Activated naive CD4-positive, alpha-beta T cell treated with anti-CD3 and anti-CD28 coated beads, Interleukin-2, amount 50 U/mL, for 24 hours (primary cell): ENCODE results near the gene TNNI2.
A peak's percentile ranks its signal among the peaks of the same experiment; 100 is the strongest.

Experiments used
- H3K27ac Mint-ChIP-seq: one replicate; pipeline ENCODE4 v1.8.0; 2021; ENCODE audit warnings: mild to moderate bottlenecking, mixed read lengths
- H3K27me3 Mint-ChIP-seq: one replicate; pipeline ENCODE4 v1.8.0; 2021; ENCODE audit warnings: mixed read lengths
- H3K36me3 Mint-ChIP-seq: one replicate; pipeline ENCODE4 v1.8.0; 2021; ENCODE audit warnings: mixed read lengths
- H3K4me1 Mint-ChIP-seq: one replicate; pipeline ENCODE4 v1.8.0; 2021; ENCODE audit warnings: mixed read lengths
- H3K4me3 Mint-ChIP-seq: one replicate; pipeline ENCODE4 v1.8.0; 2021; ENCODE audit warnings: mild to moderate bottlenecking, mixed read lengths
- H3K9me3 Mint-ChIP-seq: one replicate; pipeline ENCODE4 v1.8.0; 2021; ENCODE audit warnings: mixed read lengths

Gene TNNI2

DNA sequence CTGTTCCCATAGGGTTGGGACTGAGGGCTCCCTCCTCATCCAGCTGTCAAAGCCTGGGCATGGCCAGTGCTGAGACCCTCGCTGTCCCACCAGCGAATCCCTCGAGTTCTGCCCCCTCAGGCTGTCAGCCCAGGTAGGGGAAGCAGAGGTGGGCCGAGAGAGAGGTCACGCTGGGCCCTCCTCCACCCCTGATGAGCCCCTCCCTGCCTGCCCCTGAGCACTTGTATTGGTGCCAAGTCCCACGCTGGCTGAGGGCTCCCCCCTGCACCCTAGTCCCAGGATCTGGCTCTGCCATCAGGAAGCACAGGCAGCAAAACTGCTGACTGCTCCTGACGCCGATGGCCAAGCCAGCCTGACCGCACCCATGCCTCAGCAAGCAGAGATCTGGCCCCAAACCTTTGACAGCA lies 49.6 kb downstream of the TNNI2 start:
- Mint-ChIP-seq H3K27ac (peak overlapping the region; percentile 56), H3K36me3 (peaks cover 2% of the 10 kb centered on the region), H3K4me3 (peak overlapping the region; percentile 46), H3K9me3 (no peaks in the 10 kb centered on the region), H3K4me1 (peaks cover 24% of the 10 kb centered on the region), H3K27me3 (no peaks in the 10 kb centered on the region)

DNA sequence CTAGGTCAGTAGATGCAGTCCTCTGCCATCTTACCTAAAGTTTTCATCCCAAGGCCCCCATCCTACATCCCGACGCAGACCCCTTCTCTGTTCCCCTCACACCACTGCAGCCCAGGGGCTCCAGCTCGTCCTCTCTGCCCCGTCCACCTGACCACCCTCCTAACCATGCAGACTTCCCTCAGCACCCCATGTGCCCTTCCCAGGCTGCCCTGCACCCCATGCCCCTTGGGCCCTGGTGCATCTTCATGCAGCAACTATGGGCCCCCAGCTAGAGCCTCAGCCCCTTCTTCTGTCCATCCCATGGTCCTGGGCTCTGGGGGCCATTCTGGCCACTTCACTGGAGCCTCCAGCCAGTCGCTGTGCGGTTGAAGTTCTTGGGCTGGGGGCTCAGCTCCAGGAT lies 50.0 kb downstream of the TNNI2 start:
- H3K27ac Mint-ChIP-seq: peak overlapping the region; percentile 56
- peak overlapping the region; percentile 46 for H3K4me3 Mint-ChIP-seq
- peaks cover 2% of the 10 kb centered on the region for H3K36me3 Mint-ChIP-seq
- peaks cover 29% of the 10 kb centered on the region for H3K4me1 Mint-ChIP-seq
- no peaks in the 10 kb centered on the region for H3K9me3 Mint-ChIP-seq
- H3K27me3 Mint-ChIP-seq: no peaks in the 10 kb centered on the region

DNA sequence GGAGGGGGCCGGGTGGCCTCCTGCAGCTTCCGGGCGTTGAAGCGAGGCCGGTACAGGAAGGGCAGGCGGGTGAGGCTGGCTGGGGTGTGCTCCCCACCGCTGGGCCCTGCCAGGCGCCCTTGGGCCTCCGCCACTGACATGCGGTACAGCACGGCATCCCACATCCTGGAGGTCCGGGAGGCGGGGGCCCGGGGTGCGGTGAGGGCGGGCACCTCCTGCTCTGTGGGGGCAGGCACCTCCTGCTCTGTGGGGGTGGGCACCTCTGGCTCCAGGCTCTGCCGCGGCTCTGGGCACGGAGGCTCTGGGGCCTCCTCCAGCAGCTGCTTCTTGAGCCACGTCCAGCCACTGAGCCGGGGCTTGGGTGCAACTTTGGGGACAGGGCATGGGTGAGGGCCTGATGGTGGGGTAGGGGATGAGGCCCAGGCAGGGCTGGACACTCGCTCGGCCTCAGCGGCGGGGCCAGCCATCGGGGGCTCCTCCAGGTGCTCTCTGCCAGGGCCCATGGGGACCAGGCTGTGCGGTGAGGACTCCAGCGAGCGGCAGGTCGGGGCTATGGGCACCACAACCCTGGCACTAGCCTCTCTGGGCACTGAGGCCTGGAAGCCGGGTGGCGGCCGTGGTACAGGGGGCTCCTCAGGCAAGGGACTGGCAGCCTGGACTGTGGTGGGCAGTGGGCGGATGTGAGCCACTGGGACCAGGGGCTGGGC lies 50.6 kb downstream of the TNNI2 start:
- peaks cover 30% of the 10 kb centered on the region for H3K4me1 Mint-ChIP-seq
- H3K36me3 Mint-ChIP-seq: peaks cover 2% of the 10 kb centered on the region
- no peaks in the 10 kb centered on the region for H3K27me3 Mint-ChIP-seq
- peak overlapping the region; percentile 49 for H3K27ac Mint-ChIP-seq
- no peaks in the 10 kb centered on the region for H3K9me3 Mint-ChIP-seq
- H3K4me3 Mint-ChIP-seq: peak overlapping the region; percentile 19

DNA sequence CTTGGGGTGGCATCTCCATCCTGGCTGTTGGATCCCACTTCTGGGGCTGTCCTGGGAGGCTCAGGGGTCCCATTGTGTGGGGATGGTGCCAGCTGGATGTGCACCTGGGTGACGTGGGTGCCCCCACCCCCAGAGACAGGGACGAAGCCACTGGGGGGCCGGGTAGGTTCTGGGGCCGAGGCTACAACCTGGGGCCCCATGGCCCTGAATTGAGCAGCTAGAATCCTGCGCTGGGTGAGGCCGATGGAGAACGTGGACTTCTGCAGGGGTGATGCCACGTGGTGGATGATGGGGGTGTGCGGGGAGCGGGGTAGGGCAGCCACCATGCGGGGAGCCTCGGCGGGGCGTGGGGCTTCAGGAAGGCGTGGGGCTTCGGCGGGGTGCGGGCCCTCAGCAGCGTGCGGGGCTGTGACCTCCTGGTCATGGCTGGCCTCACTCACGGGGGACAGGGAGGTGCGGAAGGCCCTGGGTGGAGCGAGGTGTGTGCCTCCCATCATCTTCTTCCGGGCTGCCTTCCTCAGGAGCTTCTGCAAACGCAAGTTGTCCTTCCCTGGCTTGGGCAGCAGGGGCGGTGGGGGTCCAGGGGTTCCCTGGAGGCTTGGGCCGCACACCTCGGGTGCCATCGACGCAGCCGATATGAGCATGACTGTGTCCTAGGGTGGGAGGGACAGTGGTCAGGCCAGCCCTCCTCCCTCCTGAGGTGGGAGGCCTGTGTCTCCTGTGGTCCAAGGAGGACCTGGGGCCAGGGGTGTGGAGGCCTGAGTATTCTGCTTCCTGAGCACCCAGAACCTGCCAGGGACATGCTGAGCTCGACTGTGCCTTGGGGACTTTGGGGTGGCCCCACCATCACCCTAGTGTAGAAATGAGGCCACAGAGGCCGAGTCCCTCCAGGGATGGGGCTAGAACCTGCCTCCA lies 51.4 kb downstream of the TNNI2 start:
- peaks cover 30% of the 10 kb centered on the region for H3K4me1 Mint-ChIP-seq
- H3K27ac Mint-ChIP-seq: peak overlapping the region; percentile 42
- peak overlapping the region; percentile 45 for H3K4me3 Mint-ChIP-seq

More for the DNA sequence above, 51.4 kb downstream of the TNNI2 start:
- H3K27me3 Mint-ChIP-seq: no peaks in the 10 kb centered on the region
- H3K9me3 Mint-ChIP-seq: no peaks in the 10 kb centered on the region
- H3K36me3 Mint-ChIP-seq: peaks cover 2% of the 10 kb centered on the region
